A549 treated with CORT108297 at 1 μM for 4 hours (cell line): ENCODE data around the gene ITGAE. TPM values are rescaled to one million over a fixed set of nuclear protein-coding genes. Genes with fewer than 3 reads are reported as not detected.

Experiments
- total RNA-seq: library from RNA; stranded (reverse); fragments of 200-300 nt; extraction: Qiagen RNA extraction; gene quantifications from 5 replicates; pipeline ENCODE4 v1.2.3, GENCODE V29; 2022

The ITGAE gene
- 93.6 to 105 TPM (median 97.6 TPM) in 5 replicates for total RNA-seq

GRCh38 chr17:3800362-3801271 is at the start of gene ITGAE:
Gene ITGAE (minus strand): TSS chr17:3801188. CDS start chr17:3801144, 44 bp downstream.

GRCh38 chr17:3845621-3846436 is 44.8 kb upstream of the ITGAE start, which contains the start of gene NCBP3:
Gene NCBP3 (minus strand): TSS chr17:3846246. CDS start chr17:3846223, 23 bp downstream.

GRCh38 chr17:3723556-3724377 is 77.2 kb downstream of the ITGAE start, which contains the start of gene HASPIN:
Gene HASPIN (plus strand): TSS chr17:3723903. CDS start chr17:3723936, 33 bp downstream.

GRCh38 chr17:3695723-3696411 is 105.1 kb downstream of the ITGAE start, which contains the start of gene P2RX5:
Gene P2RX5 (minus strand): TSS chr17:3696155. CDS start chr17:3696005, 150 bp downstream.

GRCh38 chr17:3668279-3669084 is 132.5 kb downstream of the ITGAE start, which contains the start of the genes EMC6 and TAX1BP3:
Gene EMC6 (plus strand): TSS chr17:3668812. CDS start chr17:3669147, 335 bp downstream.
Gene TAX1BP3 (minus strand): TSS chr17:3668578. CDS start chr17:3668526, 52 bp downstream.

Other genes starting within 250 kb of the ITGAE start
- gene TRPV3, start 243.4 kb downstream of the ITGAE start, total RNA-seq: 0.24 to 0.46 TPM (median 0.37 TPM) in 5 replicates
- 3.3 to 4.8 TPM (median 4.6 TPM) in 5 replicates for gene TRPV1, start 191.8 kb downstream of the ITGAE start, total RNA-seq
- 12.3 to 17.5 TPM (median 16.2 TPM) in 5 replicates for gene SHPK, start 164.9 kb downstream of the ITGAE start, total RNA-seq
- gene CTNS, start 164.4 kb downstream of the ITGAE start, total RNA-seq: 13.6 to 18.1 TPM (median 15.1 TPM) in 5 replicates
- gene TAX1BP3, start 132.6 kb downstream of the ITGAE start, total RNA-seq: 267 to 347 TPM (median 336 TPM) in 5 replicates
- gene EMC6, start 132.4 kb downstream of the ITGAE start, total RNA-seq: 122 to 168 TPM (median 162 TPM) in 5 replicates
- gene P2RX5, start 105.0 kb downstream of the ITGAE start, total RNA-seq: 18.7 to 25.5 TPM (median 24.7 TPM) in 5 replicates
- 11.9 to 15.3 TPM (median 12.7 TPM) in 5 replicates for gene HASPIN, start 77.3 kb downstream of the ITGAE start, total RNA-seq
- 27.8 to 30.8 TPM (median 30.5 TPM) in 5 replicates for gene NCBP3, start 45.1 kb upstream of the ITGAE start, total RNA-seq
- 14.0 to 18.0 TPM (median 17.6 TPM) in 5 replicates for gene CAMKK1, start 91.9 kb upstream of the ITGAE start, total RNA-seq
- gene P2RX1, start 115.3 kb upstream of the ITGAE start, total RNA-seq: 0.05 to 0.07 TPM in 2 of 5 replicates, not detected in the others
- 3.9 to 5.6 TPM (median 4.6 TPM) in 5 replicates for gene ATP2A3, start 163.2 kb upstream of the ITGAE start, total RNA-seq